GM21390 (cell line): ENCODE results near the gene GCK.

Experiments
- ATAC-seq: cut with Tn5 transposase; IDR thresholded peaks from one replicate; pipeline ENCODE4 v1.9.1; 2021; ENCODE audit not compliant: unreplicated experiment

The GCK gene

GRCh38 chr7:44096326-44096881 lies 92.8 kb downstream of the GCK start:
- ATAC-seq, result no peak

GRCh38 chr7:44095781-44096180 lies 93.5 kb downstream of the GCK start:
- ATAC-seq, result no peak

GRCh38 chr7:44094883-44095592 lies 94.2 kb downstream of the GCK start:
- no peak for ATAC-seq

- no peak for ATAC-seq
These were observed 94.9 kb downstream of the GCK start for GRCh38 chr7:44094365-44094764.
